Activated CD8-positive, alpha-beta T cell treated with anti-CD3 and anti-CD28 coated beads for 36 hours (primary cell): ENCODE results near the gene GPC6. TPM values are rescaled to one million over a fixed set of nuclear protein-coding genes. Genes with fewer than 3 reads are reported as not detected.

Experiments
- ATAC-seq: fragments of 200-7000 bp; cut with Tn5 transposase; one replicate; pipeline ENCODE4 v1.10.0; 2021; ENCODE audit warnings: mild to moderate bottlenecking, moderate library complexity
- CTCF ChIA-PET: fragments of 350-600 bp; sonication (Branson Sonifier 250); formaldehyde crosslinking; loops from one replicate; lab custom pipeline; 2021; ENCODE audit warnings: antibody characterized with exemption; lab: Charles Lee
- POLR2A ChIA-PET: fragments of 350-600 bp; sonication (Branson Sonifier 250); formaldehyde crosslinking; loops from one replicate; lab custom pipeline; 2021; ENCODE audit warnings: antibody characterized with exemption; lab: Charles Lee
- DNase-seq: peaks from one replicate; pipeline ENCODE4 v3.0.0-alpha.2; 2020
- H3K27ac Mint-ChIP-seq: one replicate; pipeline ENCODE4 v1.8.0; 2021; ENCODE audit warnings: mild to moderate bottlenecking, mixed read lengths
- H3K27me3 Mint-ChIP-seq: one replicate; pipeline ENCODE4 v1.8.0; 2021; ENCODE audit warnings: mixed read lengths
- H3K36me3 Mint-ChIP-seq: one replicate; pipeline ENCODE4 v1.8.0; 2021; ENCODE audit warnings: low read depth, mixed read lengths
- H3K4me1 Mint-ChIP-seq: one replicate; pipeline ENCODE4 v1.8.0; 2021; ENCODE audit warnings: low read depth, mixed read lengths
- H3K4me3 Mint-ChIP-seq: one replicate; pipeline ENCODE4 v1.8.0; 2021; ENCODE audit warnings: mild to moderate bottlenecking, moderate library complexity, mixed read lengths
- H3K9me3 Mint-ChIP-seq: one replicate; pipeline ENCODE4 v1.8.0; 2021; ENCODE audit warnings: mixed read lengths
- intact Hi-C: fragments of 100-400 bp; cut with micrococcal nuclease; formaldehyde crosslinking; loops from one replicate; pipeline ENCODE4 v1.10.0; 2022
- total RNA-seq, 2 experiments: library from RNA; stranded (reverse); gene quantifications; one replicate each; pipeline ENCODE4 v1.2.3, GENCODE V29; 2021
- TF ChIP-seq, protein P1 (sequence below): fragments of 200-600 bp; IDR thresholded peaks from one replicate; pipeline ENCODE4 v1.8.0; 2022; ENCODE audit warnings: antibody characterized with exemption, mild to moderate bottlenecking

The GPC6 gene
- total RNA-seq, 2 experiments from 2014 or later = not detected

DNA sequence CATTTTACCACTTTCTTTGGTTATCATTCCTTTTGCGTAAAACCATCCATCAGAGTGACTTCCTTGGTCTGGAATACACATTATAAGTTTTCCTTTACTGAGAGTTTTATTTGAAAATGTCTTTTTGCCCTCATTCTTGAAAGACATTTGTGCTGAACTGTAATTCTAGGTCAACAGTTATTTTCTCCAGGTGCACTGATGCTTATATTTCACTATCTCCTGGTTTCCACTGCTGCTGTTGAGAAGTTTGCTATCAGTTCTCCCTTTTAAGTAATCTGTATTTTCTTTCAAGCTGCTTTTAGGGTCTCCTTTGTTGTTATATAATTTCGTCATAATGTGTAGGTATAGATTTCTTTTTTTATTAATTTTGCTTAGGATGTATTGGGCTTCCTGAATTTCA, 1092.9 kb downstream of the GPC6 start:
- DNase-seq = no peak
- intact Hi-C loops = no loop called here
- H3K4me1 Mint-ChIP-seq = peaks cover 24% of the 10 kb centered on the region
- TF ChIP-seq, protein P1, sequence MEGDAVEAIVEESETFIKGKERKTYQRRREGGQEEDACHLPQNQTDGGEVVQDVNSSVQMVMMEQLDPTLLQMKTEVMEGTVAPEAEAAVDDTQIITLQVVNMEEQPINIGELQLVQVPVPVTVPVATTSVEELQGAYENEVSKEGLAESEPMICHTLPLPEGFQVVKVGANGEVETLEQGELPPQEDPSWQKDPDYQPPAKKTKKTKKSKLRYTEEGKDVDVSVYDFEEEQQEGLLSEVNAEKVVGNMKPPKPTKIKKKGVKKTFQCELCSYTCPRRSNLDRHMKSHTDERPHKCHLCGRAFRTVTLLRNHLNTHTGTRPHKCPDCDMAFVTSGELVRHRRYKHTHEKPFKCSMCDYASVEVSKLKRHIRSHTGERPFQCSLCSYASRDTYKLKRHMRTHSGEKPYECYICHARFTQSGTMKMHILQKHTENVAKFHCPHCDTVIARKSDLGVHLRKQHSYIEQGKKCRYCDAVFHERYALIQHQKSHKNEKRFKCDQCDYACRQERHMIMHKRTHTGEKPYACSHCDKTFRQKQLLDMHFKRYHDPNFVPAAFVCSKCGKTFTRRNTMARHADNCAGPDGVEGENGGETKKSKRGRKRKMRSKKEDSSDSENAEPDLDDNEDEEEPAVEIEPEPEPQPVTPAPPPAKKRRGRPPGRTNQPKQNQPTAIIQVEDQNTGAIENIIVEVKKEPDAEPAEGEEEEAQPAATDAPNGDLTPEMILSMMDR = no peak
- H3K9me3 Mint-ChIP-seq = peaks cover 9% of the 10 kb centered on the region
- H3K27ac Mint-ChIP-seq = no peak overlapping the region
- POLR2A ChIA-PET = no interaction called here
- H3K36me3 Mint-ChIP-seq = peaks cover 4% of the 10 kb centered on the region
- ATAC-seq = no peak
- CTCF ChIA-PET = no interaction called here
- H3K27me3 Mint-ChIP-seq = no peaks in the 10 kb centered on the region
- no peak overlapping the region for H3K4me3 Mint-ChIP-seq

DNA sequence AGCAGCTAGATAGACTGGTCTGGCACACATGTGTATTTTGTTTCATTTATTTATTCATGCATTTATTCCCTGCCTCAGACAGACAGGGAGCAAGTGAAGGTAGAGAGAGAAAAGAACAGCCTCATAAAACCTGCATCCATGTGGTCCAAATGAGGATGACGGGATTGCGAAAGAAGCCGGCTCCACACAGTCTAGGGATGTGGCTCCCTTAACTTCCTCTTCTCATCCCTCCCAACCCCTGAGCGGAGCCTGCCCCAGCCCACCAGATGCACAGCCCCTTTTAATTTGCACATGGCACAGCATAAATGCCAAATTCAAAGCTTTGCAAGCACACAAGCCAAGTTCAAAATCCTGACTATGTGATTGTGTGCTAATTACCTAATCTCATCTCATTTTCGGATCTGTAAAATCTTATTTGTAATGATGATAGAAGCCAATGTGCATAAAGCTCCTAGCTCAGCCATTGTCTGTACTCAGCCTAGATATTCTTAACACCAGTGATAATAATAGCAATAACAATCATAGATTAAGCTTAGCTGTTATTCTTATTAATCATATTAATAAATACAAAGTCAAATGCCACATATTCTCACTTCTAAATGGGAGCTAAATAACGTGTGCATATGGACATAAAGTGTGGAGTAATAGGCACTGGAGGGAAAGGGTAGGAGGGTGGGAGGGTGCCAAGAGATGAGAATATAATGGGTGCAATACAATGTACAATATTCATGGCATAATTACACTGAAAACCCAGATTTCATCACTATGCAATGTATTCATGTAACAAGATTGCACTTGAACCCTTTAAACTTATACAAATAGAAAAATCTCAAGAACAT, 1096.5 kb downstream of the GPC6 start:
- ChIA-PET POLR2A (interaction anchor here (1.2 kb wide), 1 partner anchor 29 kb away, joined by 3 read pairs; no protein-coding TSS in a partner anchor), CTCF (interaction anchor here (0.9 to 1.1 kb wide), 2 partner anchors 24 to 38 kb away, joined by 3 to 4 read pairs; no protein-coding TSS in a partner anchor)
- TF ChIP-seq, protein P1 = no peak
- intact Hi-C loops = no loop called here
- Mint-ChIP-seq H3K9me3 (peaks cover 14% of the 10 kb centered on the region), H3K36me3 (peaks cover 11% of the 10 kb centered on the region), H3K4me3 (no peak overlapping the region), H3K27me3 (no peaks in the 10 kb centered on the region), H3K27ac (peak overlapping the region; percentile 88), H3K4me1 (peaks cover 44% of the 10 kb centered on the region)
- DNase-seq (no peak), ATAC-seq (no peak)

DNA sequence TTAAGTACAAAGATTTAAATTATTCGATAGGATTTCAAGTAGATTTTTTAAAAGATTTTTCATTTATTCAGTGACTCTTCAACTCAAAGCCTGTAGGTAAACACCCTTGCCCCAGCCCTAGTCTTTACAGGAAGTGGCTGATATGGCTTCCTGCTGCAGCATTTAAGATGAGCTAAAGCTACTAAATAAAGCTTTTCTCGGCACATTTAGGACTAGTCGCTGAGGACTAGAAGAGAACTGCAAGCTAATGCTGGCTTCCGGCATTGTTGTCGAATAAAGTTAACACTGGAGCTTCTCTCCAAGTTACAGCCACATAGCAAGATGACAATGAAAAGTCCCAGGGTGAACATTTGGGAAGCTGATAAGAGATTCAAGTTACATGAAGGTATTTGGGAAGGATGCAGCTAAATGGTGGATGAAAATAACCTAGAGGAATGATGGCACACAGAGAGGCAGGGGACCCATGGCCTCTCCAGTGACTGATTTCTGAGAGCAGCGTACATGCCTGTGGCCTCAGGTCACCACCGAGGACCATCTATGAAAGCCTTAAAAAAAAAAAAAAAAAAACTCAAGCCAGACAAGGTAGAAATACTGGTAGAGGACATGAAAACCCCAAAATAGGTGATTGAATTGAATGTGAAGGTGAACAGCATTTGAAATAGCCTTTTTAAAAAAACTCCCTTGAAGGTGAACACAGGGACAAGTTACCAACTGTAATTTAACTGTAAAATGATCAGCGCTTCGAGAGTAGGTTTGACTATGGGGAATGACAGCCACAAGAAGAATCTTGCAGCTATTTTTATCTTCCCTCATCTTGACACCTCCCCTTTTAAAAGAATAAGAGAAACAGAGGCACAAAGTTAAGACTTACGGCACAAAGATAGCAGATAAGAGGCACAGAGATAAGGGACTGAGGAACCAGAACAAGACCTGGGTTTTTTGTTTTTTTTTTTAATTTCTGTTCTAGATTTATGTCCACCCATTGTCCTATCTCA, 1097.5 kb downstream of the GPC6 start:
- ChIA-PET POLR2A (interaction anchor here (0.7 to 1.2 kb wide), 2 partner anchors 12 to 28 kb away, joined by 3 read pairs; no protein-coding TSS in a partner anchor), CTCF (interaction anchor here (0.8 to 1.1 kb wide), 3 partner anchors 15 to 38 kb away, joined by 3 to 4 read pairs (median 3); no protein-coding TSS in a partner anchor)
- peaks cover 14% of the 10 kb centered on the region for H3K9me3 Mint-ChIP-seq
- peak; percentile 83 for ATAC-seq
- peaks cover 11% of the 10 kb centered on the region for H3K36me3 Mint-ChIP-seq
- no peaks in the 10 kb centered on the region for H3K27me3 Mint-ChIP-seq
- peak; percentile 47 for DNase-seq
- intact Hi-C loops = no loop called here
- H3K4me1 Mint-ChIP-seq = peaks cover 53% of the 10 kb centered on the region
- H3K4me3 Mint-ChIP-seq = peak overlapping the region; percentile 37
- H3K27ac Mint-ChIP-seq = peak overlapping the region; percentile 88
- TF ChIP-seq, protein P1 = no peak

DNA sequence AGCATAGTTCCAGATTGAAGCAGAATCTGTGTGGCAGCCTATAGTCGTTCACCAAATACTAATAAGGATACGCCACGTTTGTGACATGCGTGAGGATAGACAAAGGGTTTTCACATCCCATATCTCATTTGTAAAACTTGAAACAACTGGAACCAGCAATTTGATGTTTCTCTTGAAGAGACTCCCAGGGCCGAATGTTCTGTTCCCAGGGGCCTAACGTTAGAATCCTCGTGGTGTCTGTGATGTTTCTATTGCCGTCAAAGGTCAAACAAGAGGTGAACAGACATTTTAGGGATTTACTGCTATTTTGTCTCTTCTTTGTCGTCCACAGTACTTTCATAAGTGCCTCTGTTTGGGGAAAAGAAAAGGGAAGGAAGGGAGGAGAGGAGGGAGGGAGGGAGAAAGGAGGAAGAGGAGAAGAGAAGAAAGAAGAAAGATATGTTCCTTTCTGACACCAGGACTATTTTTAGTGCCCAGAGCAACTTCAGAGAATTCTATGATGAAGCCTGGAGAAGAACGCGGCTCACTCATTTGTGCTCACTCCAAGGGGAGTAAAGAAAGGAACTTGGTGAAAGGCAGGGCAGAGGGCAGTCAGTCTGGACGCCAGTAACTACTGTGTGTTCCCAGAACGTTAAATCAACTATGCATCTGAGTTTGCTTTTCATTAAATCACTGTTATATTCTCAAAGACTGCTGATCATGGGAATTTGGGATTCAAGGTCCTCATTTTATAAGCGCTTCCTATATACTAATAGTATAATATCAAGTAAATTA, 1098.3 kb downstream of the GPC6 start:
- ChIA-PET POLR2A (no interaction called here), CTCF (no interaction called here)
- ATAC-seq (no peak), DNase-seq (no peak)
- no peak overlapping the region for H3K4me3 Mint-ChIP-seq
- peak overlapping the region; percentile 88 for H3K27ac Mint-ChIP-seq
- intact Hi-C loops = loop anchor here (5.0 kb wide), 1 partner anchor 88 kb away; no protein-coding TSS in a partner anchor
- H3K36me3 Mint-ChIP-seq = peaks cover 11% of the 10 kb centered on the region
- TF ChIP-seq, protein P1 = no peak
- peaks cover 14% of the 10 kb centered on the region for H3K9me3 Mint-ChIP-seq
- peaks cover 60% of the 10 kb centered on the region for H3K4me1 Mint-ChIP-seq
- peaks cover under 1% of the 10 kb centered on the region for H3K27me3 Mint-ChIP-seq
